ENCODE results near the gene FOXL1.

The FOXL1 gene

GRCh38 chr16:86549076-86549892, 29.1 kb upstream of the FOXL1 start:
- DNase-seq: no peak

GRCh38 chr16:86549893-86550190, 28.5 kb upstream of the FOXL1 start:
- DNase-seq: no peak

- DNase-seq: no peak
Observed at GRCh38 chr16:86550281-86550680, 28.1 kb upstream of the FOXL1 start.

DNA sequence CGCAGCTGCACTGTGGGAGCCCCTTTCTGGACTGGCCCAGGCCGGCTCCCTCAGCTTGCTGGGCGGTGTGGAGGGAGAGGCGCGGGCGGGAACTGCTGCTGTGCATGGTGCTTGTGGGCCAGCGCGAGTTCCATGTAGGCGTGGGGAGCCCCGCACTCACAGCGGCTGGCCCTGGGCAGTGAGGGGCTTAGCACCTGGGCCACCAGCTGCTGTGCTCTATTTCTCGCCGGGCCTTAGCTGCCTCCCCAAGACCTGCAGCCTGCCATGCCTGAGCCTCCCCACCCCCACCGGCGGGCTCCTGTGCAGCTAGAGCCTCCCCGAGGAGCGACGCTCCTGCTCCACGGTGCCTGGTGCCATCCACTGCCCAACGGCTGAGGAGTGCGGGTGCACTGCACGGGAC, 25.0 kb upstream of the FOXL1 start:
- DNase-seq: no peak

GRCh38 chr16:86554599-86554916, 23.8 kb upstream of the FOXL1 start:
- DNase-seq: no peak

GRCh38 chr16:86554917-86555703, 23.2 kb upstream of the FOXL1 start, which contains the start of gene MTHFSD:
Gene MTHFSD, minus strand, starts transcription at chr16:86555235. Its CDS starts 51 bp downstream, at chr16:86555184.
- DNase-seq: peak; percentile 93

DNA sequence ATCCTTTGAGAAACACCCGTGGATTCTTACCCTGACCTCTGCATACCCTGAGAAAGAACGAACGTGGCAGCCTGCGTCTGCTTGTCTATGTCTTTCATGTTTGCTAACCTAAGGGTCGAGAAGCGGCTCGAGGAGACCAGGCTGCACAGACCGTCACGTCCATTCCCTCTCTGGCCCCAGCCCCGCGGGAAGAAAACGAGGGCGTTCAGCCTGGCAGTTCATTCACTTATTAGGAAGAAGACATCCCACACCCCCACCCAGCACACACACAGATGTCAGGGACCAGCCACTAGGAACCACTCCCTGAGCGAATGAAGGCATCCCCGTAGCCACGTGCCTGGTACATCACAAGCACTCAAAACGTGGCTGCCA, 22.7 kb upstream of the FOXL1 start:
- no peak for DNase-seq

DNA sequence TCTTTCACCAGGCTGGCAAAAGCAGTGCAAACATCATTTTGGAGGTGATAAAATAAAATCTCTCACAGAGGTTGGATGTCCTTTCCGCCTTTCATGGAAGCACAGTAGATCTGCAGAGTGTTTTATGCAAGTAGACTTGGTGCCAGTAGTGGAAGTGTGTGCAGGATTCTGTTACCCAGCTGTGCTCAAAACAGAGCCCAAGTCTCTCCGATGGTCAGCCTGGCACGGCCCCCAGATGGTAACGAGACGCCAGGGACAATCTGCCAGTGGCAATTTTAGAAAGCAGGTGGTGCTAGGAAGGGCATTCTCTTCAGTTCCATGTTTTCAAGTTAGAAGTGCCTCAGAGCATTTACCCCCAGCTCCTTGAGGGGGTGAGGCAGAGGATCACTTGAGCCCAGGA, 21.8 kb upstream of the FOXL1 start:
- no peak for DNase-seq

GRCh38 chr16:86557587-86557986, 20.8 kb upstream of the FOXL1 start:
- DNase-seq: no peak

DNA sequence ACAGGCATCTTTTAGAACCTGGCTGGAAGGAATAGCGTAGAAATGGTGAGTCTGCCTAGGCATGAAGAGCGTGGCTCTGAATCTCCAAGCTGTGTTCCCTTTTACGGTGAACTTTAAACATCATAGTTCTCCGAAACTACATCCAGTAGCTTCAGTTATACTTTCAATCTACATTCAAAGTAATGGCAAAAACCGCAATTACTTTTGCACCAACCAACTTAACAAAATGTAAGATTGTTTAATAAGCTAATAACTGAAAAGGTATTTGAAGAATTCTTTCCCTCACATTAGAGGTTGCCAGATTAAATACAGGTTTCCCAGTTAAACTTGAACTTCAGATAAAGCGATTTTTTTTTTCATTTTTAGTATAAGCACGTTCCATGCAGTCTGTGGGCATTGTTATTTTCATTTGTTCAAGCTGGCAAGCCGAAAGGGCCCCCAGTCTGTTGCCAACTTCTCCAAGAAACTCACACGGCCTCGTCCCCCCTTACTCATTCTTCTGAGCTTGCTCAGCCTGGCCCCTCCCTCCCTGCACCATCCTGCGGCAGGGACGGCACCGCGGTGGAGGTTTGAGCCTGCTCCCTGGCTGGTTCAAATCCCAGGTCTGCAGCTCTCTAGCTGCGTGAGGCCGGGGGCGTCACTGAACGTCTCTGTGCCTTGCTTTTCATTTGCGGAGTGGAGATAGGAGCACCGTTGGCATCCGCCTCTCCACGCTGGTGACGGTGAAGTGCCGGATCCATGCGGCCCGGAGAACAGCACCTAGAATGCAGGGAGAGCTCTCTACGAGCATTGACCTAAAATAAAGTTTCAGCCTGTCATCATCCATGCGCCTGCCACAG, 19.8 kb upstream of the FOXL1 start:
- DNase-seq: no peak

GRCh38 chr16:86559802-86560305, 18.5 kb upstream of the FOXL1 start:
- no peak for DNase-seq

GRCh38 chr16:86562356-86562755, 16.0 kb upstream of the FOXL1 start:
- no peak for DNase-seq

DNA sequence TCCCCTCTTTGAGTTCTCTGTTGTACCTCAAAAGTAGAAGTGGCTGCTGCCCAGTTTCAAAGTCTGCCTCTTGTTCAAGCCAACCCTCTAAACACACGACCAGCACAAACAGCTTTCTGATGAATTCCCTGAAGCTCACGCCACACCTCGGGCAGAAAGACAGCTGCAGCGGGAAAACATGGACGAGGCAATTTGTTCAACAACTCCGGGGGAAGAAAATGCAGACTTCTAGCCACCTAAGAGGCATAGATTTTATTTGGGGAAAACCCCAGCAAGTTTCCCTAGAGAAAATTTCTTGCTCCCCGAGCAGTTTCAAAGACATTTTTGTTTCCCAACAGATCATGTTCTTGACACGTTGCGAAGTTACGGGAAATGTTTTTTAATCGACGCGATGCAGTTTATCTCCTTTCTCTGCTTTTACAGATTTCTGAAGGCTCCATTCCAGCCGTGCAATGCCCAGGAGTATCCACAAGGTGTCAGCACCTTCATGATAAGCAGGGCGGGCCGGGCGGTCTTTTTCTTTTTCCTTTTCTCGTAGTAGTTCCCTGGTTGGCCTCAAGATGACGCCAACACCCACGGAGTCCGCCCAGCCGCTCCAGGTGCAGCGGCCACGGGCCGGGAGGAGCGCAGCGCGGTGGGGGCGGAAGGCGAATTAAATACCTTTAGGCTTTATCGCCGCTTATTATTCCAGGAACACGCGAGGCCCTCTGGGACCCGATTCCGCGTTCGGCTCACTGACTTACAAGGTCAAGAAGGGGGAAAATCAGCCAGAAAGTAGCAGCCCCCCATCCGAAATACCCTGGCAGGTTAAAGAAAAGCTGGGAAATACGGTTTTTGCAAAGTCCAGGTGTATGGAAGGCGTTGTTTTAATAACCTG, 14.6 kb upstream of the FOXL1 start:
- peak; percentile 86 for DNase-seq

GRCh38 chr16:86565181-86565631, 13.1 kb upstream of the FOXL1 start:
- DNase-seq: no peak

GRCh38 chr16:86565644-86566511, 12.5 kb upstream of the FOXL1 start:
- DNase-seq: no peak

GRCh38 chr16:86566601-86566965, 11.8 kb upstream of the FOXL1 start, which contains the start of gene FOXC2:
Gene FOXC2, plus strand, starts transcription at chr16:86566829. Its CDS starts 507 bp downstream, at chr16:86567336.
- DNase-seq: peak; percentile 95

DNA sequence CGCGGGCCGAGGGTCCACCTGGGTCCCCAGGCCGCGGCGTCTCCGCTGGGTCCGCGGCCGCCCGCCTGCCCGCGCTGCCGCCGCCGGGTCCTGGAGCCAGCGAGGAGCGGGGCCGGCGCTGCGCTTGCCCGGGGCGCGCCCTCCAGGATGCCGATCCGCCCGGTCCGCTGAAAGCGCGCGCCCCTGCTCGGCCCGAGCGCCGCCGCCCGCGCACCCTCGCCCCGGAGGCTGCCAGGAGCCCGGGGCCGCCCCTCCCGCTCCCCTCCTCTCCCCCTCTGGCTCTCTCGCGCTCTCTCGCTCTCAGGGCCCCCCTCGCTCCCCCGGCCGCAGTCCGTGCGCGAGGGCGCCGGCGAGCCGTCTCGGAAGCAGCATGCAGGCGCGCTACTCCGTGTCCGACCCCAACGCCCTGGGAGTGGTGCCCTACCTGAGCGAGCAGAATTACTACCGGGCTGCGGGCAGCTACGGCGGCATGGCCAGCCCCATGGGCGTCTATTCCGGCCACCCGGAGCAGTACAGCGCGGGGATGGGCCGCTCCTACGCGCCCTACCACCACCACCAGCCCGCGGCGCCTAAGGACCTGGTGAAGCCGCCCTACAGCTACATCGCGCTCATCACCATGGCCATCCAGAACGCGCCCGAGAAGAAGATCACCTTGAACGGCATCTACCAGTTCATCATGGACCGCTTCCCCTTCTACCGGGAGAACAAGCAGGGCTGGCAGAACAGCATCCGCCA, 11.2 kb upstream of the FOXL1 start:
- peak; percentile 71 for DNase-seq

DNA sequence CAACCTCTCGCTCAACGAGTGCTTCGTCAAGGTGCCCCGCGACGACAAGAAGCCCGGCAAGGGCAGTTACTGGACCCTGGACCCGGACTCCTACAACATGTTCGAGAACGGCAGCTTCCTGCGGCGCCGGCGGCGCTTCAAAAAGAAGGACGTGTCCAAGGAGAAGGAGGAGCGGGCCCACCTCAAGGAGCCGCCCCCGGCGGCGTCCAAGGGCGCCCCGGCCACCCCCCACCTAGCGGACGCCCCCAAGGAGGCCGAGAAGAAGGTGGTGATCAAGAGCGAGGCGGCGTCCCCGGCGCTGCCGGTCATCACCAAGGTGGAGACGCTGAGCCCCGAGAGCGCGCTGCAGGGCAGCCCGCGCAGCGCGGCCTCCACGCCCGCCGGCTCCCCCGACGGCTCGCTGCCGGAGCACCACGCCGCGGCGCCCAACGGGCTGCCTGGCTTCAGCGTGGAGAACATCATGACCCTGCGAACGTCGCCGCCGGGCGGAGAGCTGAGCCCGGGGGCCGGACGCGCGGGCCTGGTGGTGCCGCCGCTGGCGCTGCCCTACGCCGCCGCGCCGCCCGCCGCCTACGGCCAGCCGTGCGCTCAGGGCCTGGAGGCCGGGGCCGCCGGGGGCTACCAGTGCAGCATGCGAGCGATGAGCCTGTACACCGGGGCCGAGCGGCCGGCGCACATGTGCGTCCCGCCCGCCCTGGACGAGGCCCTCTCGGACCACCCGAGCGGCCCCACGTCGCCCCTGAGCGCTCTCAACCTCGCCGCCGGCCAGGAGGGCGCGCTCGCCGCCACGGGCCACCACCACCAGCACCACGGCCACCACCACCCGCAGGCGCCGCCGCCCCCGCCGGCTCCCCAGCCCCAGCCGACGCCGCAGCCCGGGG, 10.4 kb upstream of the FOXL1 start:
- DNase-seq: no peak

Measured in fibroblast of skin of abdomen (primary cell).